Measurements from ENCODE around the gene PPP1R2B.
A peak's percentile ranks its signal among the peaks of the same experiment; 100 is the strongest.

Gene PPP1R2B

DNA sequence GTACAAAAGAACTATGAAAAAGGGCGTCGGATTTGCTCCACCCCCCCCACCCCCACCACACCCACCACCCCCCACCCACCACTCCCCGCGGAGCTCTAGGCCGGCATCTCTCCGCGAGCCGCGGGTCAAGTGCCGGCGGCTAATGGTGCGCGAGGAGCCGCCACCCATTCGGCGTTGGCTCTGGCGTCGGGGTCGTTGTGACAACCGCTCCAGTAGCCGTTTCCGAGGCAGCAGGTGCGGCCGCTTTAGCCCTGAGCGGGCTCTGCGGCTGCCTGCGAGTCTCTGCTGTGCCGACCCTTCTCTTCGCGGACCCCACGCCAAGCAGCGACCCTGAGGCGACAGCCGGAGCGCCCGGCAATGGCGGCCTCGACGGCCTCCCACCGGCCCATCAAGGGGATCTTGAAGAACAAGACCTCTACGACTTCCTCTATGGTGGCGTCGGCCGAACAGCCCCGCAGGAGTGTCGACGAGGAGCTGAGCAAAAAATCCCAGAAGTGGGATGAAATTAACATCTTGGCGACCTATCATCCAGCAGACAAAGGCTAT, at the start of gene PPP1R2B:
Gene PPP1R2B, plus strand, starts transcription at position 90 of the 546 bp plus-strand sequence. Its CDS starts 268 bp downstream, at position 358.
- TF ChIP-seq, protein P1, sequence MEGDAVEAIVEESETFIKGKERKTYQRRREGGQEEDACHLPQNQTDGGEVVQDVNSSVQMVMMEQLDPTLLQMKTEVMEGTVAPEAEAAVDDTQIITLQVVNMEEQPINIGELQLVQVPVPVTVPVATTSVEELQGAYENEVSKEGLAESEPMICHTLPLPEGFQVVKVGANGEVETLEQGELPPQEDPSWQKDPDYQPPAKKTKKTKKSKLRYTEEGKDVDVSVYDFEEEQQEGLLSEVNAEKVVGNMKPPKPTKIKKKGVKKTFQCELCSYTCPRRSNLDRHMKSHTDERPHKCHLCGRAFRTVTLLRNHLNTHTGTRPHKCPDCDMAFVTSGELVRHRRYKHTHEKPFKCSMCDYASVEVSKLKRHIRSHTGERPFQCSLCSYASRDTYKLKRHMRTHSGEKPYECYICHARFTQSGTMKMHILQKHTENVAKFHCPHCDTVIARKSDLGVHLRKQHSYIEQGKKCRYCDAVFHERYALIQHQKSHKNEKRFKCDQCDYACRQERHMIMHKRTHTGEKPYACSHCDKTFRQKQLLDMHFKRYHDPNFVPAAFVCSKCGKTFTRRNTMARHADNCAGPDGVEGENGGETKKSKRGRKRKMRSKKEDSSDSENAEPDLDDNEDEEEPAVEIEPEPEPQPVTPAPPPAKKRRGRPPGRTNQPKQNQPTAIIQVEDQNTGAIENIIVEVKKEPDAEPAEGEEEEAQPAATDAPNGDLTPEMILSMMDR (IDR thresholded peaks at IDR 0.05; ENCODE audit: low read depth, low read length), result no peak
- H3K4me3 ChIP-seq (ENCODE audit: low read depth, low read length), result no peak within 1 kb of the TSS
- no peaks in the 10 kb centered on the region for H3K27me3 ChIP-seq (ENCODE audit: insufficient read depth, low read depth, severe bottlenecking)
- peaks cover 3% of the 10 kb centered on the region for H3K9me3 ChIP-seq (ENCODE audit: severe bottlenecking)
- no peaks in the 10 kb centered on the region for H3K36me3 ChIP-seq
- H3K27ac ChIP-seq, result no peak within 1 kb of the TSS
- no peak for DNase-seq

DNA sequence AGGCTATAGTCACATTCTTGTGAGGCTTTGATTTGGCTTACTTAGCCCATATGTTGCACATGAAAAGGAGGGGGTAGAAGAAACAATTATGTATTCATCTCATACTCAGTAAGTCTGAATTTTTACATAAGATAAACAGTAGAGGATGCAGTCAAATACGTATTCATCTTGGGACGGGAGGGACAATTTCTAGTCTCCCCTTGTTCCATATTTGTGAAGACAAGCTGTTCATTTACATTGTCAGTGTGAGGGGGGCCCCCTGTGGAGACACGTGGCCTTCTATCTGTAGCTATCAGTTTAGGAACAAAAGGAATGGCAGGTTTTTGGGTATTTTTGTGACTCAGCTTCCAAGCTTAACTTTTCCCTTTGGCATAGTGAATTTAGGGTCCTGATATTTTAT, 49.2 kb upstream of the PPP1R2B start:
- Histone ChIP-seq H3K9me3 (ENCODE audit: severe bottlenecking) (no peaks in the 10 kb centered on the region), H3K27me3 (ENCODE audit: insufficient read depth, low read depth, severe bottlenecking) (no peaks in the 10 kb centered on the region), H3K36me3 (no peaks in the 10 kb centered on the region), H3K27ac (no peak overlapping the region), H3K4me3 (ENCODE audit: low read depth, low read length) (no peak overlapping the region)
- DNase-seq, result peak; percentile 53
- TF ChIP-seq, protein P1 (IDR thresholded peaks at IDR 0.05; ENCODE audit: low read depth, low read length), result 0 out of 2 replicates have a peak, but pooled peaks have one; percentile 10

DNA sequence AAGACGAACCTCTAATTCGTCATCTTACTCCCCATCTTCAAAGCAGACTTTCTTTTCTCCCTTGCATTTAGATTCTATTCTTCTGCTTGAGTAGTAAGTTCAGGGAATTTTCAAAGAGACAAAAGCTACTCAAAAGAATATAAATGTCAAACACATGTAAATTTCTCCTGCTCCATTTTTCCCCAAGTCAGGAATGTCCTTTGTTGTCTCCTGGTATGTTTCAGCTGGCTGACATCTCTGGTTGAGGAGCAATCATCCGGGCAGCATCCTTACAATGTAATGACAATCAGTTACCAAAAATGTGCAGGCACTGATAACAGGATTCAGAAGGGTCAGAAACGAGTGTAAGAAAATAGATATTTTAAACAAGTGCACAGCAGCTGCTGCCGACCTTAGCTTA, 47.6 kb upstream of the PPP1R2B start:
- H3K4me3 ChIP-seq (ENCODE audit: low read depth, low read length), result no peak overlapping the region
- no peak overlapping the region for H3K27ac ChIP-seq
- H3K9me3 ChIP-seq (ENCODE audit: severe bottlenecking), result no peaks in the 10 kb centered on the region
- TF ChIP-seq, protein P1 (IDR thresholded peaks at IDR 0.05; ENCODE audit: low read depth, low read length), result no peak
- no peaks in the 10 kb centered on the region for H3K27me3 ChIP-seq (ENCODE audit: insufficient read depth, low read depth, severe bottlenecking)
- no peak for DNase-seq
- H3K36me3 ChIP-seq, result no peaks in the 10 kb centered on the region

DNA sequence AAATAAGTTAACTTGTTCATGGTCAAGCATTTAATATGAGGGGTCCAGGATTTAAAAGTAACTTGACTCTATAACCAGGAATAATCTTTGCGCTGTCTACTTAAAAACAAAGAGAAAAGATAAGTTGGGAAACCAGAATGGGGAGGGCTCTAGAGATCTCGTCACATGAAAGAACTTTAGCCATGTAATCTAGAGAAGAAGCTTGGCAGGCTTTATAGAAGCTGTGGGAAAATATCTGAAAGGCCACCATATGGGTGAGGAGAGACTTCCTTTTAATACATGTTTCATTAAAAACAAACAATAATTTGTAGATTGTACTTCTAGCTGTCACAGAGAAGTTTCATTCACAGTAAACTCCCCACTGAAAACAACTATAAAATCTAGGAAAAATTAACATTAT, 46.7 kb upstream of the PPP1R2B start:
- Histone ChIP-seq H3K4me3 (ENCODE audit: low read depth, low read length) (no peak overlapping the region), H3K36me3 (no peaks in the 10 kb centered on the region), H3K27me3 (ENCODE audit: insufficient read depth, low read depth, severe bottlenecking) (no peaks in the 10 kb centered on the region), H3K27ac (no peak overlapping the region), H3K9me3 (ENCODE audit: severe bottlenecking) (no peaks in the 10 kb centered on the region)
- DNase-seq, result no peak
- TF ChIP-seq, protein P1 (IDR thresholded peaks at IDR 0.05; ENCODE audit: low read depth, low read length), result no peak

DNA sequence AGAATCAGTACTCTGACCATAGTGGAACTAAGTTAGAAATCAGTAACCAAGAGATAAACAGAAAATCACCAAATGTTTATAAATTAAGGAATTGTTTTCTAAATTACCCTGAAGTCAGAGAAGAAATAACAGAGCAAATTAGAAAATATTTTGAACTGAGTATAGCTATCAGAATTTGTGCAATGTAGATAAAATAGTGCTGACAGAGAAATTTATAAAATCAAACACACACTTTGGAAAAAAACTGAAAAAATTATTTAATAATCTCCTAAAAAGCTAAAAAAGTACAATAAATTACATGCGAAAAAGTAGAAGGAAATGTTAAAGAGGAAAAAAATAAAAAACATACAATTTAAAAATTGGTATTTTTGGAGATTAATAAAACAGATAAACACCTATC, 37.1 kb upstream of the PPP1R2B start:
- Histone ChIP-seq H3K27ac (no peak overlapping the region), H3K27me3 (ENCODE audit: insufficient read depth, low read depth, severe bottlenecking) (no peaks in the 10 kb centered on the region), H3K9me3 (ENCODE audit: severe bottlenecking) (no peaks in the 10 kb centered on the region), H3K4me3 (ENCODE audit: low read depth, low read length) (no peak overlapping the region), H3K36me3 (no peaks in the 10 kb centered on the region)
- TF ChIP-seq, protein P1 (IDR thresholded peaks at IDR 0.05; ENCODE audit: low read depth, low read length), result no peak
- DNase-seq, result no peak

DNA sequence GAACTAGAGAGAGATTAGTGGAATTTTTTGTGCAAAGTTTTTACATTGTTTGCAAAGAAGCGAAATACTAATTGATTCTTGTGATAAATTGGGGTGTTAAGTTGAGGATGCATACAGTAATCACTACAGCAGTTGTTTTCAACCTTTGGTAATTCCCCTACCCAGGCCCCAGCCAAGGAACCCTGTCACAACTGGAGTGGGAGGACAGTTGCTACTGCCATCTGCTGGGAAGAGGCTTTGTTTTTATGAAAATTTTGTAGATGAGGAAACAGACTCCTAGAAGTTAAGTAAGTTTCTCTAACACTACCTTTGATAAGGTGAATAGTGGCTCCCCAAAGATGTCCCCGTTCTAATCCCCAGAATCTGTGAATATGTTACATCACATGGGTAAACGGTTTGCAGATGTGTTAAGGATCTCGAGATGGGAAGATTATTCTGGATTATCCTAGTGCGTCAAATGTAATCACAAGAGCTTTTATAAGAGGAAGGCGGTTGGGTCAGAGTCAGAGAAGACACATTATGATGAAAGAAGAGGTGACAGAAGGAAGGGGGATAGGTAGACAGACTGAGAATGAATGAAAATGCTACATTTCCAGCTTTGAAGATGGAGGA, 34.0 kb upstream of the PPP1R2B start:
- DNase-seq, result peak; percentile 49
- no peak overlapping the region for H3K4me3 ChIP-seq (ENCODE audit: low read depth, low read length)

More for the DNA sequence above, 34.0 kb upstream of the PPP1R2B start:
- no peaks in the 10 kb centered on the region for H3K9me3 ChIP-seq (ENCODE audit: severe bottlenecking)
- H3K27ac ChIP-seq, result no peak overlapping the region
- TF ChIP-seq, protein P1 (IDR thresholded peaks at IDR 0.05; ENCODE audit: low read depth, low read length), result peak; percentile 46
- no peaks in the 10 kb centered on the region for H3K27me3 ChIP-seq (ENCODE audit: insufficient read depth, low read depth, severe bottlenecking)
- no peaks in the 10 kb centered on the region for H3K36me3 ChIP-seq

Data from WERI-Rb-1 (cell line).